HepG2 (cell line): ENCODE data around the gene B4GALT3. TPM values are rescaled to one million over a fixed set of nuclear protein-coding genes. Genes with fewer than 3 reads are reported as not detected.

ENCODE experiments used
- HMG20B ChIP-seq: conservative IDR thresholded peaks from 2 replicates; pipeline ENCODE4 v1.6.1; 2016; ENCODE audit warnings: missing genetic modification reagents, missing compliant biosample characterization
- HNRNPH1 ChIP-seq: fragments of 200-400 bp; formaldehyde crosslinking; optimal IDR thresholded peaks from 2 replicates; pipeline ENCODE3; 2017; ENCODE audit warnings: mild to moderate bottlenecking, low read depth, low read length
- KDM5B ChIP-seq: sonication (generic); formaldehyde crosslinking; IDR thresholded peaks from 2 replicates; pipeline ENCODE4 v1.4.0; 2020; ENCODE audit warnings: missing genetic modification reagents, mild to moderate bottlenecking, borderline replicate concordance
- PAWR ChIP-seq: sonication (generic); formaldehyde crosslinking; IDR thresholded peaks from 2 replicates; pipeline ENCODE4 v1.4.0; 2020; ENCODE audit warnings: missing genetic modification reagents, mild to moderate bottlenecking, borderline replicate concordance
- RORA ChIP-seq: sonication (generic); formaldehyde crosslinking; IDR thresholded peaks from 2 replicates; pipeline ENCODE4 v1.5.0; 2020; ENCODE audit warnings: mild to moderate bottlenecking, missing genetic modification reagents, moderate library complexity
- SOX5 ChIP-seq: IDR thresholded peaks from 2 replicates; pipeline ENCODE4 v1.6.1; 2016; ENCODE audit warnings: borderline replicate concordance
- STAG1 ChIP-seq: sonication (generic); formaldehyde crosslinking; IDR thresholded peaks from 2 replicates; pipeline ENCODE4 v1.4.0; 2020; ENCODE audit warnings: missing genetic modification reagents
- SUZ12 ChIP-seq: fragments of 150-350 bp; IDR thresholded peaks from 2 replicates; pipeline ENCODE4 v1.6.1; 2014; ENCODE audit warnings: low read depth, low read length
- TFAP4 ChIP-seq: sonication (generic); IDR thresholded peaks from 2 replicates; pipeline ENCODE4 v1.6.1; 2016; ENCODE audit warnings: low read depth, borderline replicate concordance
- THAP9 ChIP-seq: sonication (generic); formaldehyde crosslinking; IDR thresholded peaks from 2 replicates; pipeline ENCODE4; 2020; ENCODE audit warnings: missing genetic modification reagents, mild to moderate bottlenecking, borderline replicate concordance
- ZFP91 ChIP-seq: sonication (generic); formaldehyde crosslinking; IDR thresholded peaks from 2 replicates; pipeline ENCODE4 v1.9.0; 2022; ENCODE audit warnings: missing genetic modification reagents, mild to moderate bottlenecking, borderline replicate concordance
- ZKSCAN1 ChIP-seq: fragments of 150-350 bp; IDR thresholded peaks from 2 replicates; pipeline ENCODE4 v1.6.1; 2014; ENCODE audit warnings: low read length
- ZKSCAN8 ChIP-seq: IDR thresholded peaks from 2 replicates; pipeline ENCODE4 v1.6.1; 2016; ENCODE audit warnings: borderline replicate concordance, missing genetic modification reagents, missing compliant biosample characterization
- ZNF292 ChIP-seq: sonication (generic); formaldehyde crosslinking; IDR thresholded peaks from 2 replicates; pipeline ENCODE4 v1.8.1; 2022; ENCODE audit warnings: mild to moderate bottlenecking, low read depth, missing genetic modification reagents, borderline replicate concordance
- ZNF331 ChIP-seq: sonication (generic); formaldehyde crosslinking; IDR thresholded peaks from 2 replicates; pipeline ENCODE4 v1.4.0; 2020; ENCODE audit warnings: missing genetic modification reagents
- ZNF362 ChIP-seq: sonication (generic); formaldehyde crosslinking; IDR thresholded peaks from 2 replicates; pipeline ENCODE4 v1.4.0; 2020; ENCODE audit warnings: missing genetic modification reagents, mild to moderate bottlenecking, borderline replicate concordance
- ZNF704 ChIP-seq: sonication (generic); formaldehyde crosslinking; IDR thresholded peaks from 2 replicates; pipeline ENCODE4 v1.8.1; 2023; ENCODE audit warnings: mild to moderate bottlenecking, inconsistent platforms, moderate library complexity, missing genetic modification reagents, borderline replicate concordance
- ZNF713 ChIP-seq: sonication (generic); formaldehyde crosslinking; IDR thresholded peaks from 2 replicates; pipeline ENCODE4 v1.4.0; 2020; ENCODE audit warnings: mild to moderate bottlenecking, missing genetic modification reagents
- ZNF768 ChIP-seq: sonication (generic); formaldehyde crosslinking; IDR thresholded peaks from 2 replicates; pipeline ENCODE4 v1.4.0; 2020; ENCODE audit warnings: missing genetic modification reagents
- polyA plus RNA-seq, 8 experiments: library from polyadenylated mRNA; depleted of rRNA in 3 of 8; stranded (reverse) in 7 of 8; unstranded in 1 of 8; fragments of >200 nt; fragmentation: Illumina TruSeq in 4 of 8; extraction: Trizol in 4 of 8; gene quantifications; 2 replicates each; pipeline versions ENCODE4 v1.2.1 to v1.2.3, GENCODE V29; 2011 to 2016; ENCODE audit warnings: low read depth in 4 of 8, missing spikeins in 1 of 8, mixed read lengths in 1 of 8; ENCODE audit not compliant: insufficient read depth in 1 of 8
- total RNA-seq, 5 experiments: library from RNA; depleted of rRNA; stranded (reverse); fragments of >200 nt; fragmentation: Illumina TruSeq; extraction: Trizol; gene quantifications; 2 replicates each; pipeline ENCODE4 v1.2.3, GENCODE V29; 2016; ENCODE audit warnings: low read depth in 1 of 5

B4GALT3 gene
- total and polyA plus RNA-seq, 2 of the 13 experiments (the other 11 are each of a cell fraction or from before 2014, with no cell fraction given): 35.6 to 40.4 TPM

GRCh38 chr1:161225534-161226319 is 48.4 kb upstream of the B4GALT3 start, which contains the start of gene TOMM40L (continued):
- TF ChIP-seq ZNF362 (peak; percentile 99), ZNF331 (CRISPR knock-in tag) (0 out of 2 replicates have a peak, but pooled peaks have one; percentile 19), STAG1 (CRISPR knock-in tag) (peak; percentile 51), ZKSCAN1 (no peak), ZFP91 (CRISPR knock-in tag) (no peak), SOX5 (CRISPR knock-in tag) (peak; percentile 27), PAWR (CRISPR knock-in tag) (no peak), SUZ12 (no peak), ZKSCAN8 (CRISPR knock-in tag) (no peak), THAP9 (CRISPR knock-in tag) (peak; percentile 81), HNRNPH1 (peak; percentile 25), ZNF292 (no peak), KDM5B (CRISPR knock-in tag) (no peak), HMG20B (CRISPR knock-in tag) (no peak), RORA (no peak), ZNF704 (CRISPR knock-in tag) (peak; percentile 49; the same call in 1 of the 2 replicates), ZNF768 (no peak), TFAP4 (no peak), ZNF713 (CRISPR knock-in tag) (no peak)
